ENCODE data around the gene HDAC7. TPM values are rescaled to one million over a fixed set of nuclear protein-coding genes. Genes with fewer than 3 reads are reported as not detected.

HDAC7 gene
- total RNA-seq, 4 donors from 2014 or later, result 9.8 to 80.9 (median 36.8) TPM

DNA sequence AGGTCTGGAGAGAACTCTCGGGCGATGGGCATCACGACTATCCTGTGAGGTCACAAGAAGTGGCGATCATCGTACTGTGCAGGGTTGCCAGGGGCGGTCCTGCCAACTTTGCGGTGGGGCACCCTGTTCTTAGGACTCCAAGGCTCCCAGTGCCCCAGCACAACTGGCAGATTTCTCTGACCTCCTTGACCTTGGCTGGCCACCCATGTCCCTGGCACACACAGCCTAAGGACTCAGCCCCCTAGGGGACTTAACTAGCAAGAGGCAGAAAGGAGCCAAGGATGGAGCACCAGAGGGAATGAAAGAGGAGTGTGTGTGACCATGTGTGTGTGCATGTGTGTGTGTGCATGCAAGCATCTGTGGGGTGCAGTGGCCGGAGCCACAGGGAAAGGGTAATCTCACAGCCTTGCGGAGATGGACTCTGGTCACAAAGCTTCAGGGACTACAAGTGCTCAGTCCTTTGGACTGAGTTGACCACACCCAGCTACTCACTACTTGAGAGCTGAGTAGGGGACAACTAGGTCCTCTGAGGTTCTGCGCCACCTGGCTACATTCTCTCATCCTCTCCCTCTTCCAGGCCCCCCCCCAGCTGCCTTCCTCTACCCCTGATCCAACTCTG lies 32.9 kb downstream of the HDAC7 start:
- no peaks in the 10 kb centered on the region for H3K4me1 ChIP-seq
- TF ChIP-seq, protein P1, sequence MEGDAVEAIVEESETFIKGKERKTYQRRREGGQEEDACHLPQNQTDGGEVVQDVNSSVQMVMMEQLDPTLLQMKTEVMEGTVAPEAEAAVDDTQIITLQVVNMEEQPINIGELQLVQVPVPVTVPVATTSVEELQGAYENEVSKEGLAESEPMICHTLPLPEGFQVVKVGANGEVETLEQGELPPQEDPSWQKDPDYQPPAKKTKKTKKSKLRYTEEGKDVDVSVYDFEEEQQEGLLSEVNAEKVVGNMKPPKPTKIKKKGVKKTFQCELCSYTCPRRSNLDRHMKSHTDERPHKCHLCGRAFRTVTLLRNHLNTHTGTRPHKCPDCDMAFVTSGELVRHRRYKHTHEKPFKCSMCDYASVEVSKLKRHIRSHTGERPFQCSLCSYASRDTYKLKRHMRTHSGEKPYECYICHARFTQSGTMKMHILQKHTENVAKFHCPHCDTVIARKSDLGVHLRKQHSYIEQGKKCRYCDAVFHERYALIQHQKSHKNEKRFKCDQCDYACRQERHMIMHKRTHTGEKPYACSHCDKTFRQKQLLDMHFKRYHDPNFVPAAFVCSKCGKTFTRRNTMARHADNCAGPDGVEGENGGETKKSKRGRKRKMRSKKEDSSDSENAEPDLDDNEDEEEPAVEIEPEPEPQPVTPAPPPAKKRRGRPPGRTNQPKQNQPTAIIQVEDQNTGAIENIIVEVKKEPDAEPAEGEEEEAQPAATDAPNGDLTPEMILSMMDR (IDR thresholded peaks at IDR 0.05), result no peak
- TF ChIP-seq POLR2A (IDR thresholded peaks at IDR 0.05), result no peak
- peaks cover 0 to 95% (median 0%) of the 10 kb centered on the region in 3 donors for H3K36me3 ChIP-seq
- no peaks in the 10 kb centered on the region for H3K9me3 ChIP-seq
- no peak overlapping the region for H3K4me3 ChIP-seq
- H3K27ac ChIP-seq, result no peak overlapping the region
- no peaks in the 10 kb centered on the region for H3K27me3 ChIP-seq
- no peak for DNase-seq

- no peak overlapping the region for H3K4me3 ChIP-seq
- TF ChIP-seq, protein P1 (IDR thresholded peaks at IDR 0.05), result no peak
- TF ChIP-seq POLR2A (IDR thresholded peaks at IDR 0.05), result no peak
- H3K36me3 ChIP-seq, result peaks cover 0 to 94% (median 0%) of the 10 kb centered on the region in 3 donors
- no peaks in the 10 kb centered on the region for H3K9me3 ChIP-seq
- no peak for DNase-seq
- no peaks in the 10 kb centered on the region for H3K27me3 ChIP-seq
- peak overlapping the region in 1 of 4 donors; percentile 38 for H3K27ac ChIP-seq
- no peaks in the 10 kb centered on the region for H3K4me1 ChIP-seq
Observed at GRCh38 chr12:47785887-47786661, 33.6 kb downstream of the HDAC7 start.

DNA sequence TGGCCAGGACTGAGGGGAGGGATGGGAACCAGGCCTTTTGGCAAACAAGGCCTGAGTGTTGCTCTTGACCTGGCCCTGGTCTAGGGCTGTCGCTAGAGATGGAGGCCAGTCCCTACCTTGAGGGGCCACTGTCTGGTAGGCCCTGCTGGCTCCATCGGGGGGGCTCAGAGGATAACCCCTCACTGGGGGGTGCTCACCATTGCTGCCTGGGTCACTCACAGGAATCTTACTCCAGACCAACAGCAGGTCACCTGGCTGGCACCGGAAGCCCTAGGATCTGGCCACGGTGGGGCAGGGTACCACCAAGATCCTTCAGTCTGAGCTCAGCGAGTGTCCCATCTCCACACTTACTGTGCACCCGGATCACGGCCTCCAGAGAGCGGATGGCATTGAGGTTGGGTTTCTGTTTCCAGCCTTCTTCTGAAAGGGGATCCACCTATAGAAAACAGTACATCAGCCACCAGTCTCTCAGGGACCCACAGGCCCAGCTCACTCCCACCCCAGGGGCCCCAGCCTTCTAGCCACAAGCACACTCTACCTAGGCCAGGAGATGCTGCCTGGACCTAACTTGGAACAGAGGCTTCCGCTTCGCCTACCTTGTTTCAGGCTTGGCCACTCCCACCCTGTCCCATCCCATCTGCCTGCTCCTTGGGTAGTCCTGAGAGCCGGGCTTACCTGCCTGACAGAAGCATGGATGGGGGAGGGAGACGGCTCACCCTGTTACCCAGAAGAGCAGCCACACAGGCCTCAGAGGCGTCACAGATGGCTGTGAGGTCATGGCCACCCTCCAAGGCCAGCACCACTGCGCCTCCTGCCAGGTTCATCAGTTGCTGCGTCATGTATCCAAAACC lies 34.4 kb downstream of the HDAC7 start:
- TF ChIP-seq, protein P1 (IDR thresholded peaks at IDR 0.05), result no peak
- TF ChIP-seq POLR2A (IDR thresholded peaks at IDR 0.05), result no peak
- no peak for DNase-seq
- Histone ChIP-seq H3K27me3 (no peaks in the 10 kb centered on the region), H3K4me3 (no peak overlapping the region), H3K9me3 (no peaks in the 10 kb centered on the region), H3K4me1 (no peaks in the 10 kb centered on the region), H3K36me3 (peaks cover 0 to 88% (median 0%) of the 10 kb centered on the region in 3 donors), H3K27ac (peak overlapping the region in 2 of 4 donors; percentile 17 to 38)

- Histone ChIP-seq H3K27me3 (no peaks in the 10 kb centered on the region), H3K4me3 (no peak overlapping the region), H3K27ac (no peak overlapping the region), H3K36me3 (peaks cover 0 to 77% (median 0%) of the 10 kb centered on the region in 3 donors), H3K9me3 (no peaks in the 10 kb centered on the region), H3K4me1 (no peaks in the 10 kb centered on the region)
- DNase-seq, result no peak
- TF ChIP-seq, protein P1 (IDR thresholded peaks at IDR 0.05), result no peak
- no peak for TF ChIP-seq POLR2A (IDR thresholded peaks at IDR 0.05)
Observed at GRCh38 chr12:47783821-47784819, 35.6 kb downstream of the HDAC7 start.
